Measurements from ENCODE around the gene COPS6.

COPS6 gene

GRCh38 chr7:100079024-100079560 is 9.7 kb upstream of the COPS6 start:
- TF ChIP-seq CEBPB (IDR thresholded peaks at IDR 0.05), result no peak

GRCh38 chr7:100080907-100081534 is 7.7 kb upstream of the COPS6 start:
- no peak for TF ChIP-seq USF1 (IDR thresholded peaks at IDR 0.05)
- no peak for TF ChIP-seq RAD21 (IDR thresholded peaks at IDR 0.05; ENCODE audit: low read depth)
- TF ChIP-seq FOXM1 (IDR thresholded peaks at IDR 0.05; ENCODE audit: borderline replicate concordance, low read depth), result no peak
- TF ChIP-seq NFIC (IDR thresholded peaks at IDR 0.05), result no peak
- TF ChIP-seq ZBTB7A (IDR thresholded peaks at IDR 0.05; ENCODE audit: low read depth), result no peak
- TF ChIP-seq MAX (IDR thresholded peaks at IDR 0.05), result no peak
- no peak for TF ChIP-seq TAF1 (IDR thresholded peaks at IDR 0.05; ENCODE audit: low read depth)

DNA sequence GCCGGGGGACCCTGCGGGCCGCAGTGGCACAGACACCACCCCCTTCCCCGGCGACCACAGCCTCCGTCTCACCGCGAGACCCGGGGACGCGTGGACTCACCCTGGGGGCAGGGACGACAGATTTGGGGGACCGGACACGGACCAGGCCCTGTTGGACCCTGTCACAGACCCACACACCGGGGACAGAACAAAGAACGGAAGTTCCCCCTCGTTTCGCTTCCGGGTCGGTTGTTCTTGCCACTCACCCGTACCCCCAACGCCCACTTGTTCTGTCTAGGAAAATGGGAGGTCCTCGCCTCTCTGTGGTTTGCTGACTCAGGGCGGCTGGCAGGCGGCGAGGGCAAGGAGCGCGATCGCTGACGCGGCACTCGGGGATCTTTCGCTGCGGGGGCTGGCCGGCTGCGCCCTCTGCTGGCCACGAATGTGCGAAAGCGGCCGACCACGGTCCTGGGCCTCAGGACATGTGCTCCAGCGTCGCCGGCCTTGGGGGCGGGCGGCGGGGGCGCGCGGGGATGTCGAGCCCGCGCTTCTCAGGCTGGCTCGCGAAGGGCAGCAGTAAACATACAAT is 7.2 kb upstream of the COPS6 start, which contains the start of gene ZNF3:
TSS of gene ZNF3 (minus strand) at position 189 of the 568 bp plus-strand sequence. CDS start 4,366 bp downstream, outside the sequence.
- TF ChIP-seq RAD21 (IDR thresholded peaks at IDR 0.05; ENCODE audit: low read depth) (peak; percentile 74), USF1 (IDR thresholded peaks at IDR 0.05) (peak; percentile 35), FOXM1 (IDR thresholded peaks at IDR 0.05; ENCODE audit: borderline replicate concordance, low read depth) (no peak), MAX (IDR thresholded peaks at IDR 0.05) (peak; percentile 98), ZBTB7A (IDR thresholded peaks at IDR 0.05; ENCODE audit: low read depth) (0 out of 2 replicates have a peak, but pooled peaks have one; percentile 60), TAF1 (IDR thresholded peaks at IDR 0.05; ENCODE audit: low read depth) (peak; percentile 67), TEAD4 (IDR thresholded peaks at IDR 0.05) (no peak), NFIC (IDR thresholded peaks at IDR 0.05) (no peak), EP300 (IDR thresholded peaks at IDR 0.05; ENCODE audit: borderline replicate concordance) (peak; percentile 27; the same call in 1 of the 2 replicates), EGR1 (IDR thresholded peaks at IDR 0.05) (peak; percentile 76), CEBPB (IDR thresholded peaks at IDR 0.05) (no peak), CREB1 (IDR thresholded peaks at IDR 0.05; ENCODE audit: low read depth) (peak; percentile 56; the same call in 1 of the 2 replicates), YY1 (IDR thresholded peaks at IDR 0.05; ENCODE audit: low read depth) (0 out of 2 replicates have a peak, but pooled peaks have one; percentile 19), TCF12 (IDR thresholded peaks at IDR 0.05; ENCODE audit: low read depth) (no peak; the same call in 1 of the 2 replicates)
- TF ChIP-seq, protein P1, sequence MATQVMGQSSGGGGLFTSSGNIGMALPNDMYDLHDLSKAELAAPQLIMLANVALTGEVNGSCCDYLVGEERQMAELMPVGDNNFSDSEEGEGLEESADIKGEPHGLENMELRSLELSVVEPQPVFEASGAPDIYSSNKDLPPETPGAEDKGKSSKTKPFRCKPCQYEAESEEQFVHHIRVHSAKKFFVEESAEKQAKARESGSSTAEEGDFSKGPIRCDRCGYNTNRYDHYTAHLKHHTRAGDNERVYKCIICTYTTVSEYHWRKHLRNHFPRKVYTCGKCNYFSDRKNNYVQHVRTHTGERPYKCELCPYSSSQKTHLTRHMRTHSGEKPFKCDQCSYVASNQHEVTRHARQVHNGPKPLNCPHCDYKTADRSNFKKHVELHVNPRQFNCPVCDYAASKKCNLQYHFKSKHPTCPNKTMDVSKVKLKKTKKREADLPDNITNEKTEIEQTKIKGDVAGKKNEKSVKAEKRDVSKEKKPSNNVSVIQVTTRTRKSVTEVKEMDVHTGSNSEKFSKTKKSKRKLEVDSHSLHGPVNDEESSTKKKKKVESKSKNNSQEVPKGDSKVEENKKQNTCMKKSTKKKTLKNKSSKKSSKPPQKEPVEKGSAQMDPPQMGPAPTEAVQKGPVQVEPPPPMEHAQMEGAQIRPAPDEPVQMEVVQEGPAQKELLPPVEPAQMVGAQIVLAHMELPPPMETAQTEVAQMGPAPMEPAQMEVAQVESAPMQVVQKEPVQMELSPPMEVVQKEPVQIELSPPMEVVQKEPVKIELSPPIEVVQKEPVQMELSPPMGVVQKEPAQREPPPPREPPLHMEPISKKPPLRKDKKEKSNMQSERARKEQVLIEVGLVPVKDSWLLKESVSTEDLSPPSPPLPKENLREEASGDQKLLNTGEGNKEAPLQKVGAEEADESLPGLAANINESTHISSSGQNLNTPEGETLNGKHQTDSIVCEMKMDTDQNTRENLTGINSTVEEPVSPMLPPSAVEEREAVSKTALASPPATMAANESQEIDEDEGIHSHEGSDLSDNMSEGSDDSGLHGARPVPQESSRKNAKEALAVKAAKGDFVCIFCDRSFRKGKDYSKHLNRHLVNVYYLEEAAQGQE (IDR thresholded peaks at IDR 0.05; ENCODE audit: low read depth), result no peak

GRCh38 chr7:100082978-100083377 is 5.8 kb upstream of the COPS6 start:
- TF ChIP-seq ZBTB7A (IDR thresholded peaks at IDR 0.05; ENCODE audit: low read depth), result 0 out of 2 replicates have a peak, but pooled peaks have one; percentile 37
- TF ChIP-seq TAF1 (IDR thresholded peaks at IDR 0.05; ENCODE audit: low read depth), result no peak

- TF ChIP-seq YY1 (IDR thresholded peaks at IDR 0.05; ENCODE audit: low read depth) (no peak), MAX (IDR thresholded peaks at IDR 0.05) (no peak), CREB1 (IDR thresholded peaks at IDR 0.05; ENCODE audit: low read depth) (no peak), RAD21 (IDR thresholded peaks at IDR 0.05; ENCODE audit: low read depth) (no peak), CEBPB (IDR thresholded peaks at IDR 0.05) (no peak), TEAD4 (IDR thresholded peaks at IDR 0.05) (no peak), NFIC (IDR thresholded peaks at IDR 0.05) (no peak), TAF1 (IDR thresholded peaks at IDR 0.05; ENCODE audit: low read depth) (no peak), ZBTB7A (IDR thresholded peaks at IDR 0.05; ENCODE audit: low read depth) (no peak), USF1 (IDR thresholded peaks at IDR 0.05) (no peak), EGR1 (IDR thresholded peaks at IDR 0.05) (no peak), EP300 (IDR thresholded peaks at IDR 0.05; ENCODE audit: borderline replicate concordance) (no peak), TCF12 (IDR thresholded peaks at IDR 0.05; ENCODE audit: low read depth) (no peak), FOXM1 (IDR thresholded peaks at IDR 0.05; ENCODE audit: borderline replicate concordance, low read depth) (no peak)
- TF ChIP-seq, protein P1 (IDR thresholded peaks at IDR 0.05; ENCODE audit: low read depth), result no peak
These were observed 3.3 kb upstream of the COPS6 start for GRCh38 chr7:100085515-100085914.

Measured in Ishikawa (cell line).